HepG2 (cell line): ENCODE measurements around the gene SMYD1. TPM values are rescaled to one million over a fixed set of nuclear protein-coding genes. Genes with fewer than 3 reads are reported as not detected.
A peak's percentile ranks its signal among the peaks of the same experiment; 100 is the strongest.

Experiments used
- ATAC-seq: fragments of 200-7000 bp; cut with Tn5 transposase; 3 replicates; pipeline ENCODE4 v1.9.1; 2020; ENCODE audit warnings: mild to moderate bottlenecking, moderate library complexity
- BruUV-seq: library from RNA; stranded (reverse); fragments of 400-500 nt; replicated peaks from 2 replicates; lab custom pipeline; 2021; lab: Mats Ljungman, UMichigan
- CTCF ChIA-PET: fragments of 300-600 bp; formaldehyde crosslinking; extraction: SDS; loops from one replicate; lab custom pipeline; 2021; ENCODE audit warnings: low total read pairs, inconsistent platforms, low intra/inter-chr PET ratio; lab: Yijun Ruan, JAX
- POLR2A ChIA-PET: fragments of 350-600 bp; sonication (Branson Sonifier 250); formaldehyde crosslinking; loops from one replicate; lab custom pipeline; 2020; ENCODE audit warnings: antibody characterized with exemption, inconsistent platforms; lab: Yijun Ruan, JAX
- DNase-seq: peaks from one replicate; pipeline ENCODE4 v3.0.0-alpha.2; 2015; ENCODE audit warnings: low spot score
- FAIRE-seq: peaks from 3 replicates; lab custom pipeline; 2011; peaks lifted over from hg19 to GRCh38; lab: Jason Lieb, UNC
- H2AFZ ChIP-seq: one replicate; pipeline ENCODE4 v1.6.1; 2011; ENCODE audit warnings: low read length, inconsistent platforms
- H3K27ac ChIP-seq: fragments of 300-600 bp; 3 replicates; pipeline ENCODE4 v1.8.0; 2011; ENCODE audit warnings: mixed run types, mild to moderate bottlenecking, mixed read lengths, low read length, inconsistent platforms; ENCODE audit not compliant: insufficient read depth; ENCODE audit errors: extremely low read length
- H3K27me3 ChIP-seq, 2 experiments: fragments of 200-600 bp in 1 of 2; 2 replicates in 1 of 2; 3 replicates in 1 of 2; pipeline versions ENCODE4 v1.6.0 to v1.8.0; 2011; ENCODE audit warnings: low read length in 2 of 2, mild to moderate bottlenecking in 2 of 2, moderate library complexity in 2 of 2, inconsistent platforms in 1 of 2; ENCODE audit not compliant: insufficient read depth in 2 of 2, control insufficient read depth in 1 of 2
- H3K36me3 ChIP-seq, 2 experiments: fragments of 200-600 bp in 1 of 2; replicated peaks in 1 of 2; 2 replicates in 1 of 2; 3 replicates in 1 of 2; pipeline versions ENCODE4 v1.5.1 to v1.8.0; 2011; ENCODE audit warnings: low read length in 2 of 2, inconsistent platforms in 1 of 2; ENCODE audit not compliant: insufficient read depth in 2 of 2, control insufficient read depth in 1 of 2
- H3K4me1 ChIP-seq: 2 replicates; pipeline ENCODE4 v1.5.1; 2012; ENCODE audit warnings: low read length, inconsistent platforms; ENCODE audit not compliant: insufficient read depth
- H3K4me2 ChIP-seq: 2 replicates; pipeline ENCODE4 v1.6.0; 2011; ENCODE audit warnings: low read depth, low read length, inconsistent platforms
- H3K4me3 ChIP-seq, 3 experiments: fragments of 200-600 bp in 1 of 3; sonication (generic), shearing (Covaris generic) in 1 of 3; replicated peaks in 1 of 3; 2 replicates each; pipeline ENCODE4 v1.5.1; 2011 to 2016; ENCODE audit warnings: low read length in 3 of 3, inconsistent platforms in 2 of 3, low read depth in 2 of 3, mild to moderate bottlenecking in 2 of 3, control low read depth in 1 of 3, mixed read lengths in 1 of 3; ENCODE audit not compliant: insufficient read depth in 1 of 3
- H3K79me2 ChIP-seq: one replicate; pipeline ENCODE4 v1.6.1; 2011; ENCODE audit warnings: low read length, inconsistent platforms; ENCODE audit not compliant: insufficient read depth
- H3K9ac ChIP-seq: 2 replicates; pipeline ENCODE4 v1.6.0; 2011; ENCODE audit warnings: mild to moderate bottlenecking, low read depth, low read length, inconsistent platforms; ENCODE audit not compliant: insufficient read depth
- H3K9me3 ChIP-seq: 2 replicates; pipeline ENCODE4 v1.5.1; 2012; ENCODE audit warnings: mild to moderate bottlenecking, low read length
- H4K20me1 ChIP-seq: 2 replicates; pipeline ENCODE4 v1.6.0; 2011; ENCODE audit warnings: inconsistent platforms, mild to moderate bottlenecking, low read length, moderate library complexity; ENCODE audit not compliant: insufficient read depth
- FOXC1 ChIP-seq: sonication (generic); formaldehyde crosslinking; IDR thresholded peaks from 2 replicates; pipeline ENCODE4 v1.8.0; 2022; ENCODE audit warnings: mild to moderate bottlenecking, missing genetic modification reagents, borderline replicate concordance
- GPN1 ChIP-seq: sonication (generic); formaldehyde crosslinking; IDR thresholded peaks from 2 replicates; pipeline ENCODE4 v1.5.1; 2020; ENCODE audit warnings: missing genetic modification reagents, borderline replicate concordance
- HCFC1 ChIP-seq: fragments of 150-350 bp; IDR thresholded peaks from 2 replicates; pipeline ENCODE4 v1.6.1; 2014; ENCODE audit warnings: low read depth, low read length
- HIVEP1 ChIP-seq: sonication (generic); formaldehyde crosslinking; IDR thresholded peaks from 2 replicates; pipeline ENCODE4 v1.4.0; 2020; ENCODE audit warnings: mild to moderate bottlenecking, missing genetic modification reagents
- NR1H2 ChIP-seq: sonication (generic); formaldehyde crosslinking; IDR thresholded peaks from 2 replicates; pipeline ENCODE4 v1.8.1; 2022; ENCODE audit warnings: low read depth, missing genetic modification reagents, borderline replicate concordance
- PLRG1 ChIP-seq: fragments of 450-650 bp; conservative IDR thresholded peaks from 2 replicates; pipeline ENCODE4 v1.6.1; 2016
- THAP11 ChIP-seq: IDR thresholded peaks from 2 replicates; pipeline ENCODE4 v1.6.1; 2016; ENCODE audit warnings: missing biosample characterization, missing genetic modification reagents
- WIZ ChIP-seq: sonication (generic); formaldehyde crosslinking; IDR thresholded peaks from 2 replicates; pipeline ENCODE4 v1.5.1; 2020; ENCODE audit warnings: mild to moderate bottlenecking, missing genetic modification reagents
- ZNF616 ChIP-seq: sonication (generic); formaldehyde crosslinking; IDR thresholded peaks from 2 replicates; pipeline ENCODE4 v1.5.0; 2020; ENCODE audit warnings: low read depth, mild to moderate bottlenecking, missing genetic modification reagents
- ZNF784 ChIP-seq: sonication (generic); formaldehyde crosslinking; IDR thresholded peaks from 2 replicates; pipeline ENCODE4 v1.5.1; 2020; ENCODE audit warnings: missing genetic modification reagents, mild to moderate bottlenecking, borderline replicate concordance
- WGBS: methylation state at CpG from one replicate; pipeline ENCODE4 v1.1.6; 2017; ENCODE audit warnings: low lambda C conversion rate; 5-methylcytosine and 5-hydroxymethylcytosine counted together
- in situ Hi-C: cut with HindIII; loops from 2 replicates; pipeline ENCODE4 v1.10.0; 2017; ENCODE audit warnings: low pct_unique_long_range_greater_than_20kb; ENCODE audit not compliant: extremely low pct_ligation_motif_present
- intact Hi-C: fragments of 100-400 bp; cut with micrococcal nuclease; formaldehyde crosslinking; loops from one replicate; pipeline ENCODE4 v1.10.0; 2022; ENCODE audit not compliant: unreplicated experiment
- polyA plus RNA-seq, 8 experiments: library from polyadenylated mRNA; depleted of rRNA in 3 of 8; stranded (reverse) in 7 of 8; unstranded in 1 of 8; fragments of >200 nt; fragmentation: Illumina TruSeq in 4 of 8; extraction: Trizol in 4 of 8; gene quantifications; 2 replicates each; pipeline versions ENCODE4 v1.2.1 to v1.2.3, GENCODE V29; 2011 to 2016; ENCODE audit warnings: low read depth in 4 of 8, missing spikeins in 1 of 8, mixed read lengths in 1 of 8; ENCODE audit not compliant: insufficient read depth in 1 of 8
- total RNA-seq, 5 experiments: library from RNA; depleted of rRNA; stranded (reverse); fragments of >200 nt; fragmentation: Illumina TruSeq; extraction: Trizol; gene quantifications; 2 replicates each; pipeline ENCODE4 v1.2.3, GENCODE V29; 2016; ENCODE audit warnings: low read depth in 1 of 5
- TF ChIP-seq, protein P1 (sequence below): sonication (generic); formaldehyde crosslinking; IDR thresholded peaks from 2 replicates; pipeline ENCODE4 v1.4.0; 2020; ENCODE audit warnings: mild to moderate bottlenecking, missing genetic modification reagents
- TF ChIP-seq, protein P2 (sequence below): sonication (generic); formaldehyde crosslinking; IDR thresholded peaks from 2 replicates; pipeline ENCODE4 v1.5.1; 2020; ENCODE audit warnings: missing genetic modification reagents, mild to moderate bottlenecking, borderline replicate concordance
- TF ChIP-seq, protein P3 (sequence below), 2 experiments: IDR thresholded peaks; 2 replicates each; pipeline ENCODE4 v1.6.1; 2011 to 2012; ENCODE audit warnings: low read length in 2 of 2, borderline replicate concordance in 1 of 2, low read depth in 1 of 2, mild to moderate bottlenecking in 1 of 2, moderate library complexity in 1 of 2

Gene SMYD1
- total and polyA plus RNA-seq, 2 of the 13 experiments (the other 11 are each of a cell fraction or from before 2014, with no cell fraction given) = not detected

DNA sequence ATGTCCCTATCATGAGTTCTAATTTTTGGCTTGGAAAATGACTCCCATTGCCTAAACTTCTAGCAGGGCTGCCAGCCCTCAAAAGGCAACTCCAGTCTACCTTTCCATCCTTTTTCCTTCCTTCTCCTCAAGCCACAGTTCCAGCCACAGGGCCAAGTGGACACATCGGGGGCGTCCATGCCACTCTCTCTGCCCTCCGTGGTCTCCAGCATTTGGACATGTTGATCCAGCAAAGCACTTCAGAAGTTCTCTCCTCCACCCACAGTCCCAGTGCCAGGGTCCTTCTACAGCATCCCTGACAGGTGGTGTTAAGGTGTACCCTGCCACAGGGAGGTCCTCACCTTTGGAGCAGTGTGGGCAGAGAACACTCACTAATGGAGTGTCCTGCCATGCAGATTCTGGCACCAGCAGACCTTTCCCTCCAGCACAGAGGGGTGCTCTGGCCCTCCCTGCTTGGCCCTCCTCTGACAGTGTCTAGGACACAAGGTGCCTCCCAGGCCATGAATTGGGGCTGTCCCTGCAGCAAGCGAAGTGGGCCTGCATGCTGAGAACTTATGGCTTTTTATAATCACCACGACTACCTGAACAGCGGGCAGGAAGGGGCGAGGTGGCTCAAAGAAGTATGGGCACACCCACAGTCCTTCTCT, 61.8 kb downstream of the SMYD1 start (continued):
- TF ChIP-seq PLRG1 (no peak), NR1H2 (CRISPR knock-in tag) (no peak), ZNF784 (CRISPR knock-in tag) (0 out of 2 replicates have a peak, but pooled peaks have one; percentile 41), ZNF616 (CRISPR knock-in tag) (0 out of 2 replicates have a peak, but pooled peaks have one; percentile 18), HCFC1 (no peak), FOXC1 (CRISPR knock-in tag) (0 out of 2 replicates have a peak, but pooled peaks have one; percentile 36), WIZ (CRISPR knock-in tag) (0 out of 2 replicates have a peak, but pooled peaks have one; percentile 16)
- TF ChIP-seq, protein P1, sequence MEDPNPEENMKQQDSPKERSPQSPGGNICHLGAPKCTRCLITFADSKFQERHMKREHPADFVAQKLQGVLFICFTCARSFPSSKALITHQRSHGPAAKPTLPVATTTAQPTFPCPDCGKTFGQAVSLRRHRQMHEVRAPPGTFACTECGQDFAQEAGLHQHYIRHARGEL = no peak

DNA sequence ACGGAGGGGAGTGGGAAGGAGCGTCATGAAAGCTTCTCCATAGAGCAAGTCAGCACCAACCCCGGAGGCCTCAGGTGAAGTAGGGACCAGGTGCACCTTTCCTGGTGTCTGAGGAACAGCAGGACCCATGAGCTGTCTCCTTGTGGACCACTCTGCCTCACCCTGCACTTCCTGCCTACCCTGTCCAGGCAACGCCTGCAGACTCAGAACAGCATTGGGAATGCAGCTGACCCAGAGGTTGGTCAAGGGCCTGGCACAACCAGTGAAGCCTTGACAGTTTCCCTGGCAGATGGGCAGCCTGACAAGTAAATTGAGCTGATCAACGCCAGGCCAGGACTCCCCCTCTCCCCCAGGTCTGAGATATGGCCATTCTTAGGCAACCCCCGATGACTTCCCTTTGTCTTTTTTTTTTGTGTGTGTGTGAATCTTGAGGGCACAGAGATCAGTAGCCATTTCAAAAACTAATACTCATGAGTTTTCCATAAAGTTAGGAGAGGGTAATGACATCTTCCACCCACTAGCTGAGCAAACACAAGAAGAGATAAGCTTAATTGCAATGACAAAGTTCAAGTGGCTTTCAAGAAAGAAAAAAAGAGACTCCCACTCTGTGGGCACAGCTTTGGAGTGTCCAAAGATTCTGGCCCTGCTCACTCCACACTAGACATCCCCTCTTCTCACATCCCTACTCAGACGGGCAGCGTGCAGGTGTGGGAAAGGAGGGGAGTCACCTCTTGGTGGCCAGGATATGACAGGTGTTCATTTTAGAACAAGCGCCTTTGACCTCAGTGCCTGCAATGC, 63.8 kb downstream of the SMYD1 start:
- H3K4me2 ChIP-seq = peak overlapping the region; percentile 63
- H3K4me3 ChIP-seq = peak overlapping the region in 1 of 3 experiments; percentile 18; a peak in 1 of 6 replicates
- in situ Hi-C loops = no loop called here
- ATAC-seq (peak; percentile 22), FAIRE-seq (peak; percentile 49), DNase-seq (peak; percentile 75)
- peaks cover 0 to 2% of the 10 kb centered on the region in 2 experiments; a peak in 3 of 5 replicates for H3K36me3 ChIP-seq
- peak overlapping the region; percentile 34 for H3K9ac ChIP-seq
- peak overlapping the region; percentile 75 for H3K27ac ChIP-seq
- no peaks in the 10 kb centered on the region; a peak in 1 of 5 replicates for H3K27me3 ChIP-seq
- intact Hi-C loops = no loop called here
- H3K4me1 ChIP-seq = peaks cover 89% of the 10 kb centered on the region
- peaks cover 16% of the 10 kb centered on the region for H3K79me2 ChIP-seq
- CTCF ChIA-PET = no interaction called here
- 50% methylated on average over 9 of the region's 9 CpGs for WGBS
- peaks cover 7% of the 10 kb centered on the region; the same call in 1 of the 2 replicates for H4K20me1 ChIP-seq
- no peaks in the 10 kb centered on the region for H3K9me3 ChIP-seq
- no peak overlapping the region for H2AFZ ChIP-seq
- BruUV-seq = no TSS peak
- POLR2A ChIA-PET = interaction anchor here (1.1 to 3.1 kb wide), 11 partner anchors 8 to 115 kb away, joined by 3 to 19 read pairs (median 6); partner anchors contain the start of gene RNU2-63P
- TF ChIP-seq THAP11 (CRISPR knock-in tag) (0 out of 2 replicates have a peak, but pooled peaks have one; percentile 20), HIVEP1 (CRISPR knock-in tag) (0 out of 2 replicates have a peak, but pooled peaks have one; percentile 10), GPN1 (CRISPR knock-in tag) (no peak)
- TF ChIP-seq, protein P2, sequence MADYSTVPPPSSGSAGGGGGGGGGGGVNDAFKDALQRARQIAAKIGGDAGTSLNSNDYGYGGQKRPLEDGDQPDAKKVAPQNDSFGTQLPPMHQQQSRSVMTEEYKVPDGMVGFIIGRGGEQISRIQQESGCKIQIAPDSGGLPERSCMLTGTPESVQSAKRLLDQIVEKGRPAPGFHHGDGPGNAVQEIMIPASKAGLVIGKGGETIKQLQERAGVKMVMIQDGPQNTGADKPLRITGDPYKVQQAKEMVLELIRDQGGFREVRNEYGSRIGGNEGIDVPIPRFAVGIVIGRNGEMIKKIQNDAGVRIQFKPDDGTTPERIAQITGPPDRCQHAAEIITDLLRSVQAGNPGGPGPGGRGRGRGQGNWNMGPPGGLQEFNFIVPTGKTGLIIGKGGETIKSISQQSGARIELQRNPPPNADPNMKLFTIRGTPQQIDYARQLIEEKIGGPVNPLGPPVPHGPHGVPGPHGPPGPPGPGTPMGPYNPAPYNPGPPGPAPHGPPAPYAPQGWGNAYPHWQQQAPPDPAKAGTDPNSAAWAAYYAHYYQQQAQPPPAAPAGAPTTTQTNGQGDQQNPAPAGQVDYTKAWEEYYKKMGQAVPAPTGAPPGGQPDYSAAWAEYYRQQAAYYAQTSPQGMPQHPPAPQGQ (CRISPR knock-in tag) = no peak
- TF ChIP-seq, protein P3, sequence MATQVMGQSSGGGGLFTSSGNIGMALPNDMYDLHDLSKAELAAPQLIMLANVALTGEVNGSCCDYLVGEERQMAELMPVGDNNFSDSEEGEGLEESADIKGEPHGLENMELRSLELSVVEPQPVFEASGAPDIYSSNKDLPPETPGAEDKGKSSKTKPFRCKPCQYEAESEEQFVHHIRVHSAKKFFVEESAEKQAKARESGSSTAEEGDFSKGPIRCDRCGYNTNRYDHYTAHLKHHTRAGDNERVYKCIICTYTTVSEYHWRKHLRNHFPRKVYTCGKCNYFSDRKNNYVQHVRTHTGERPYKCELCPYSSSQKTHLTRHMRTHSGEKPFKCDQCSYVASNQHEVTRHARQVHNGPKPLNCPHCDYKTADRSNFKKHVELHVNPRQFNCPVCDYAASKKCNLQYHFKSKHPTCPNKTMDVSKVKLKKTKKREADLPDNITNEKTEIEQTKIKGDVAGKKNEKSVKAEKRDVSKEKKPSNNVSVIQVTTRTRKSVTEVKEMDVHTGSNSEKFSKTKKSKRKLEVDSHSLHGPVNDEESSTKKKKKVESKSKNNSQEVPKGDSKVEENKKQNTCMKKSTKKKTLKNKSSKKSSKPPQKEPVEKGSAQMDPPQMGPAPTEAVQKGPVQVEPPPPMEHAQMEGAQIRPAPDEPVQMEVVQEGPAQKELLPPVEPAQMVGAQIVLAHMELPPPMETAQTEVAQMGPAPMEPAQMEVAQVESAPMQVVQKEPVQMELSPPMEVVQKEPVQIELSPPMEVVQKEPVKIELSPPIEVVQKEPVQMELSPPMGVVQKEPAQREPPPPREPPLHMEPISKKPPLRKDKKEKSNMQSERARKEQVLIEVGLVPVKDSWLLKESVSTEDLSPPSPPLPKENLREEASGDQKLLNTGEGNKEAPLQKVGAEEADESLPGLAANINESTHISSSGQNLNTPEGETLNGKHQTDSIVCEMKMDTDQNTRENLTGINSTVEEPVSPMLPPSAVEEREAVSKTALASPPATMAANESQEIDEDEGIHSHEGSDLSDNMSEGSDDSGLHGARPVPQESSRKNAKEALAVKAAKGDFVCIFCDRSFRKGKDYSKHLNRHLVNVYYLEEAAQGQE (IDR thresholded peaks at IDR 0.05; ENCODE audit: borderline replicate concordance in 1 of 2, low read depth in 1 of 2, low read length in 2 of 2) = 0 out of 4 replicates have a peak, but pooled peaks of 1 of the 2 experiments have one; percentile 27
